ENCODE results near the gene HECW1.
A peak's percentile ranks its signal among the peaks of the same experiment; 100 is the strongest.

HECW1 gene

GRCh38 chr7:43148161-43148731, 35.8 kb downstream of the HECW1 start:
- peak; percentile 41 for DNase-seq (ENCODE audit: low spot score)

- DNase-seq (ENCODE audit: low spot score): no peak
Measured at GRCh38 chr7:43151076-43151475, 38.6 kb downstream of the HECW1 start.

GRCh38 chr7:43152696-43153095, 40.2 kb downstream of the HECW1 start:
- DNase-seq (ENCODE audit: low spot score): no peak

- no peak for DNase-seq (ENCODE audit: low spot score)
Measured at GRCh38 chr7:43155636-43156035, 43.2 kb downstream of the HECW1 start.

GRCh38 chr7:43163885-43164284, 51.4 kb downstream of the HECW1 start:
- no peak for DNase-seq (ENCODE audit: low spot score)

GRCh38 chr7:43164757-43165156, 52.3 kb downstream of the HECW1 start:
- peak; percentile 92 for DNase-seq (ENCODE audit: low spot score)

- no peak for DNase-seq (ENCODE audit: low spot score)
Measured at GRCh38 chr7:43166686-43167085, 54.2 kb downstream of the HECW1 start.

GRCh38 chr7:43169076-43169475, 56.6 kb downstream of the HECW1 start:
- DNase-seq (ENCODE audit: low spot score): no peak

GRCh38 chr7:43170571-43170970, 58.1 kb downstream of the HECW1 start:
- DNase-seq (ENCODE audit: low spot score): no peak

- DNase-seq (ENCODE audit: low spot score): no peak
Measured at GRCh38 chr7:43175570-43176200, 63.2 kb downstream of the HECW1 start.

GRCh38 chr7:43179393-43179792, 66.9 kb downstream of the HECW1 start:
- no peak for DNase-seq (ENCODE audit: low spot score)

GRCh38 chr7:43192806-43193460, 80.5 kb downstream of the HECW1 start:
- no peak for DNase-seq (ENCODE audit: low spot score)

GRCh38 chr7:43193893-43194292, 81.4 kb downstream of the HECW1 start:
- no peak for DNase-seq (ENCODE audit: low spot score)

GRCh38 chr7:43195256-43195655, 82.8 kb downstream of the HECW1 start:
- no peak for DNase-seq (ENCODE audit: low spot score)

GRCh38 chr7:43195768-43196167, 83.3 kb downstream of the HECW1 start:
- no peak for DNase-seq (ENCODE audit: low spot score)

- no peak for DNase-seq (ENCODE audit: low spot score)
Measured at GRCh38 chr7:43196379-43196778, 83.9 kb downstream of the HECW1 start.

GRCh38 chr7:43198016-43198415, 85.6 kb downstream of the HECW1 start:
- no peak for DNase-seq (ENCODE audit: low spot score)

GRCh38 chr7:43198599-43199090, 86.2 kb downstream of the HECW1 start:
- DNase-seq (ENCODE audit: low spot score): no peak

- DNase-seq (ENCODE audit: low spot score): peak; percentile 28
Measured at GRCh38 chr7:43199371-43200160, 87.1 kb downstream of the HECW1 start.

GRCh38 chr7:43201912-43202311, 89.5 kb downstream of the HECW1 start:
- DNase-seq (ENCODE audit: low spot score): no peak

- DNase-seq (ENCODE audit: low spot score): peak; percentile 39
Measured at GRCh38 chr7:43204081-43204480, 91.6 kb downstream of the HECW1 start.

GRCh38 chr7:43205171-43205795, 92.8 kb downstream of the HECW1 start:
- DNase-seq (ENCODE audit: low spot score): no peak

All from AG08395 (cell line).